ENCODE results near the gene ZBTB16. TPM values are rescaled to one million over a fixed set of nuclear protein-coding genes. Genes with fewer than 3 reads are reported as not detected.

ZBTB16 gene
- total RNA-seq, 1 experiment from 2014 or later, result 0.21 TPM

GRCh38 chr11:114075344-114075610 is 15.8 kb downstream of the ZBTB16 start:
- Histone ChIP-seq H3K36me3 (ENCODE audit: control insufficient read depth, insufficient read depth, low read length) (no peaks in the 10 kb centered on the region), H3K4me3 (ENCODE audit: low read depth in 2 of 2, low read length in 2 of 2) (no peak overlapping the region), H3K4me1 (ENCODE audit: control insufficient read depth, insufficient read depth, low read length) (no peaks in the 10 kb centered on the region), H3K27me3 (ENCODE audit: control insufficient read depth, insufficient read depth, low read length) (peaks cover 24% of the 10 kb centered on the region), H3K9me3 (ENCODE audit: control insufficient read depth, insufficient read depth, low read depth, low read length) (no peaks in the 10 kb centered on the region), H3K27ac (ENCODE audit: low read length) (no peak overlapping the region)
- in situ Hi-C loops (cut with HindIII; ENCODE audit: low pct_unique_long_range_greater_than_20kb, low sequenced_read_pairs) (no loop called here), intact Hi-C loops (cut with micrococcal nuclease; ENCODE audit: unreplicated experiment) (no loop called here)
- BruUV-seq (replicated peaks), result no TSS peak
- TF ChIP-seq REST (IDR thresholded peaks at IDR 0.05; ENCODE audit: insufficient read depth in 1 of 2, low read depth in 2 of 2, low read length in 1 of 2), result no peak
- TF ChIP-seq CTCF (IDR thresholded peaks at IDR 0.05), result no peak
- TF ChIP-seq POLR2AphosphoS5 (IDR thresholded peaks at IDR 0.05; ENCODE audit: low read depth, low read length), result no peak
- no peak for TF ChIP-seq TCF7L2 (IDR thresholded peaks at IDR 0.05; ENCODE audit: low read depth, low read length)
- TF ChIP-seq SIN3A (IDR thresholded peaks at IDR 0.05; ENCODE audit: borderline replicate concordance, insufficient read depth, low read depth, low read length), result no peak
- ATAC-seq, result no peak
- no peak for DNase-seq (ENCODE audit: low read depth, low spot score)
- CTCF ChIA-PET, result no interaction called here
- POLR2A ChIA-PET, result no interaction called here

- no TSS peak for BruUV-seq (replicated peaks)
- no peak for TF ChIP-seq POLR2AphosphoS5 (IDR thresholded peaks at IDR 0.05; ENCODE audit: low read depth, low read length)
- TF ChIP-seq CTCF (IDR thresholded peaks at IDR 0.05), result peak; percentile 87
- ChIA-PET POLR2A (no interaction called here), CTCF (interaction anchor here (0.6 kb wide), 1 partner anchor 54 kb away, joined by 3 read pairs; no protein-coding TSS in a partner anchor)
- no peaks in the 10 kb centered on the region for H3K4me1 ChIP-seq (ENCODE audit: control insufficient read depth, insufficient read depth, low read length)
- in situ Hi-C loops (cut with HindIII; ENCODE audit: low pct_unique_long_range_greater_than_20kb, low sequenced_read_pairs) (no loop called here), intact Hi-C loops (cut with micrococcal nuclease; ENCODE audit: unreplicated experiment) (no loop called here)
- H3K27me3 ChIP-seq (ENCODE audit: control insufficient read depth, insufficient read depth, low read length), result peaks cover 18% of the 10 kb centered on the region
- H3K4me3 ChIP-seq (ENCODE audit: low read depth in 2 of 2, low read length in 2 of 2), result no peak overlapping the region
- no peaks in the 10 kb centered on the region for H3K9me3 ChIP-seq (ENCODE audit: control insufficient read depth, insufficient read depth, low read depth, low read length)
- ATAC-seq (peak; percentile 67; the same call in 1 of the 2 replicates), DNase-seq (ENCODE audit: low read depth, low spot score) (no peak)
- no peaks in the 10 kb centered on the region for H3K36me3 ChIP-seq (ENCODE audit: control insufficient read depth, insufficient read depth, low read length)
- no peak overlapping the region for H3K27ac ChIP-seq (ENCODE audit: low read length)
These were observed 16.5 kb downstream of the ZBTB16 start for GRCh38 chr11:114075891-114076441.

All from Panc1 (cell line).